HCT116 (cell line): Measurements from ENCODE around the gene PDE6H. TPM values are rescaled to one million over a fixed set of nuclear protein-coding genes. Genes with fewer than 3 reads are reported as not detected.

ENCODE experiments used
- ATAC-seq: fragments of 200-7000 bp; cut with Tn5 transposase; 2 replicates; pipeline ENCODE4 v1.9.1; 2020; ENCODE audit warnings: mild to moderate bottlenecking, moderate library complexity
- BruUV-seq: library from RNA; stranded (reverse); fragments of 400-500 nt; replicated peaks from 2 replicates; lab custom pipeline; 2021; lab: Mats Ljungman, UMichigan
- CTCF ChIA-PET: fragments of 300-600 bp; sonication (Branson Sonifier 250); formaldehyde crosslinking; loops from one replicate; lab custom pipeline; 2021; ENCODE audit warnings: antibody characterized with exemption; lab: Charles Lee
- POLR2A ChIA-PET: fragments of 300-600, 350-600 bp; sonication (Branson Sonifier 250); formaldehyde crosslinking; loops from one replicate; lab custom pipeline; 2021; ENCODE audit warnings: antibody characterized with exemption; lab: Charles Lee
- RAD21 ChIA-PET, 2 experiments: fragments of 300-600 bp; sonication (Branson Sonifier 250); formaldehyde crosslinking; loops; one replicate each; lab custom pipeline; 2023; ENCODE audit warnings: low total read pairs in 2 of 2; ENCODE audit not compliant: uncharacterized antibody in 2 of 2, unreplicated experiment in 2 of 2, low non-redundant PET in 1 of 2; lab: Charles Lee
- DNase-seq: peaks from one replicate; pipeline ENCODE4 v3.0.0-alpha.2; 2010; ENCODE audit warnings: low read depth, low spot score
- H2AFZ ChIP-seq: fragments of 200-600 bp; shearing (Covaris generic), sonication (generic); 2 replicates; pipeline ENCODE4 v1.6.1; 2017; ENCODE audit warnings: low read depth, mixed run types, mixed read lengths, antibody characterized with exemption, low read length; ENCODE audit not compliant: poor library complexity, severe bottlenecking
- H3K27ac ChIP-seq: 2 replicates; pipeline ENCODE4 v1.5.1; 2012; ENCODE audit warnings: low read depth, low read length
- H3K27me3 ChIP-seq: fragments of 200-600 bp; sonication (generic); 2 replicates; pipeline ENCODE4 v1.6.1; 2016; ENCODE audit warnings: mixed run types, low read length, mixed read lengths; ENCODE audit not compliant: insufficient read depth
- H3K36me3 ChIP-seq, 2 experiments: fragments of 200-500 bp in 1 of 2; fragments of 200-600 bp in 1 of 2; sonication (Bioruptor generic) in 1 of 2; sonication (generic) in 1 of 2; 2 replicates each; pipeline versions ENCODE4 v1.5.1 to v1.6.1; 2014 to 2016; ENCODE audit warnings: low read length in 2 of 2, inconsistent platforms in 1 of 2, mixed read lengths in 1 of 2, mixed run types in 1 of 2; ENCODE audit not compliant: insufficient read depth in 2 of 2, control insufficient read depth in 1 of 2
- H3K4me1 ChIP-seq, 2 experiments: fragments of 200-600 bp in 1 of 2; sonication (generic) in 1 of 2; 2 replicates each; pipeline versions ENCODE4 v1.5.1 to v1.6.1; 2012 to 2017; ENCODE audit warnings: low read length in 2 of 2, inconsistent platforms in 1 of 2, mild to moderate bottlenecking in 1 of 2, mixed read lengths in 1 of 2, mixed run types in 1 of 2, moderate library complexity in 1 of 2; ENCODE audit not compliant: insufficient read depth in 2 of 2, control insufficient read depth in 1 of 2
- H3K4me2 ChIP-seq: fragments of 200-600 bp; sonication (generic); 2 replicates; pipeline ENCODE4 v1.6.1; 2017; ENCODE audit warnings: mixed run types, low read length, mixed read lengths
- H3K4me3 ChIP-seq, 2 experiments: fragments of 200-600 bp in 1 of 2; sonication (generic) in 1 of 2; replicated peaks in 1 of 2; 2 replicates each; pipeline ENCODE4 v1.5.1; 2011 to 2016; ENCODE audit warnings: low read length in 2 of 2, control low read depth in 1 of 2, low read depth in 1 of 2, mild to moderate bottlenecking in 1 of 2, mixed read lengths in 1 of 2, mixed run types in 1 of 2
- H3K79me2 ChIP-seq: fragments of 200-600 bp; sonication (generic); 2 replicates; pipeline ENCODE4 v1.6.1; 2017; ENCODE audit warnings: mild to moderate bottlenecking, mixed run types, low read length, moderate library complexity, mixed read lengths; ENCODE audit not compliant: insufficient read depth
- H3K9ac ChIP-seq: fragments of 200-600 bp; sonication (generic); 2 replicates; pipeline ENCODE4 v1.6.1; 2016; ENCODE audit warnings: low read length, mixed read lengths
- H3K9me2 ChIP-seq: fragments of 200-600 bp; sonication (generic), shearing (Covaris generic); 2 replicates; pipeline ENCODE4 v1.6.1; 2017; ENCODE audit warnings: mixed run types, mild to moderate bottlenecking, moderate library complexity; ENCODE audit not compliant: insufficient read depth
- H3K9me3 ChIP-seq, 2 experiments: fragments of 200-500 bp in 1 of 2; fragments of 200-600 bp in 1 of 2; sonication (Bioruptor generic) in 1 of 2; sonication (generic) in 1 of 2; 2 replicates each; pipeline ENCODE4 v1.6.1; 2014 to 2017; ENCODE audit warnings: low read length in 2 of 2, mixed read lengths in 2 of 2, inconsistent platforms in 1 of 2, low read depth in 1 of 2, mild to moderate bottlenecking in 1 of 2, mixed run types in 1 of 2, moderate library complexity in 1 of 2; ENCODE audit not compliant: control insufficient read depth in 1 of 2, insufficient read depth in 1 of 2
- H4K20me1 ChIP-seq: fragments of 200-600 bp; sonication (generic), shearing (Covaris generic); 2 replicates; pipeline ENCODE4 v1.6.1; 2017; ENCODE audit warnings: mixed run types, mild to moderate bottlenecking, moderate library complexity; ENCODE audit not compliant: insufficient read depth
- CTCF ChIP-seq, 3 experiments: fragments of 200-600 bp in 1 of 3; sonication (generic) in 1 of 3; IDR thresholded peaks in 2 of 3; conservative IDR thresholded peaks in 1 of 3; 2 replicates each; pipeline ENCODE4 v1.5.1; 2012 to 2017; ENCODE audit warnings: low read depth in 2 of 3, low read length in 2 of 3, antibody characterized with exemption in 1 of 3, borderline replicate concordance in 1 of 3, control low read depth in 1 of 3, mild to moderate bottlenecking in 1 of 3, mixed read lengths in 1 of 3, mixed run types in 1 of 3, moderate library complexity in 1 of 3; ENCODE audit not compliant: insufficient read depth in 1 of 3
- EGR1 ChIP-seq: IDR thresholded peaks from 2 replicates; pipeline ENCODE4 v1.6.1; 2012; ENCODE audit warnings: low read depth
- EZH2 ChIP-seq: fragments of 200-600 bp; sonication (generic); IDR thresholded peaks from 2 replicates; pipeline ENCODE4 v1.6.1; 2017; ENCODE audit warnings: antibody characterized with exemption, mixed run types
- YY1 ChIP-seq: IDR thresholded peaks from 2 replicates; pipeline ENCODE4 v1.6.1; 2011; ENCODE audit warnings: low read length, low read depth, moderate library complexity, mild to moderate bottlenecking; ENCODE audit not compliant: insufficient replicate concordance; ENCODE audit errors: extremely low read depth
- ZBTB33 ChIP-seq: IDR thresholded peaks from 2 replicates; pipeline ENCODE4 v1.6.1; 2011; ENCODE audit warnings: mild to moderate bottlenecking, low read length, moderate library complexity; ENCODE audit not compliant: insufficient replicate concordance; ENCODE audit errors: extremely low read depth
- intact Hi-C: fragments of 100-400 bp; cut with micrococcal nuclease; formaldehyde crosslinking; loops from 2 replicates; pipeline ENCODE4 v1.10.0; 2022
- total RNA-seq: library from RNA; stranded (reverse); gene quantifications from one replicate; pipeline ENCODE4 v1.2.1, GENCODE V29; 2021; ENCODE audit not compliant: unreplicated experiment

Gene PDE6H
- total RNA-seq, 1 experiment from 2014 or later = not detected

- no peaks in the 10 kb centered on the region for H3K9me3 ChIP-seq
- no peaks in the 10 kb centered on the region for H4K20me1 ChIP-seq
- H3K27ac ChIP-seq = no peak overlapping the region
- H3K79me2 ChIP-seq = no peaks in the 10 kb centered on the region
- no peak overlapping the region for H2AFZ ChIP-seq
- no peak for TF ChIP-seq YY1
- TF ChIP-seq EGR1 = no peak
- TF ChIP-seq EZH2 = no peak
- TF ChIP-seq CTCF (IDR thresholded peaks at IDR 0.05 in 2 of 3, conservative IDR thresholded peaks at IDR 0.05 in 1 of 3; ENCODE audit: borderline replicate concordance in 1 of 3, insufficient read depth in 1 of 3, low read depth in 2 of 3, low read length in 2 of 3) = no peak
- TF ChIP-seq ZBTB33 = no peak
- RAD21 ChIA-PET = no interaction called here
- H3K4me2 ChIP-seq = no peak overlapping the region
- ATAC-seq = no peak
- H3K9me2 ChIP-seq = no peaks in the 10 kb centered on the region
- CTCF ChIA-PET = no interaction called here
- BruUV-seq = no TSS peak
- peaks cover 54% of the 10 kb centered on the region for H3K27me3 ChIP-seq
- H3K4me3 ChIP-seq = no peak overlapping the region
- no peaks in the 10 kb centered on the region for H3K36me3 ChIP-seq
- H3K9ac ChIP-seq = no peak overlapping the region
- POLR2A ChIA-PET = interaction anchor here (1.7 kb wide), 1 partner anchor 197 kb away, joined by 4 read pairs; the partner anchor contains the start of genes C12orf60 and WBP11
- intact Hi-C loops = no loop called here
- no peaks in the 10 kb centered on the region for H3K4me1 ChIP-seq
- no peak for DNase-seq
Observed at GRCh38 chr12:15000575-15000974, 27.7 kb downstream of the PDE6H start.
